GM06990 (cell line): Measurements from ENCODE around the gene NTN1.

Source experiments
- DNase-seq: peaks from one replicate; pipeline ENCODE4 v3.0.0-alpha.2; 2011; ENCODE audit not compliant: insufficient read length; ENCODE audit errors: extremely low read depth
- H3K27me3 ChIP-seq: replicated peaks from 2 replicates; pipeline ENCODE4 v1.6.0; 2011; ENCODE audit warnings: low read length; ENCODE audit not compliant: control insufficient read depth, insufficient read depth
- H3K36me3 ChIP-seq: 2 replicates; pipeline ENCODE4 v1.5.1; 2011; ENCODE audit warnings: low read length; ENCODE audit not compliant: control insufficient read depth, insufficient read depth
- H3K4me3 ChIP-seq: replicated peaks from 2 replicates; pipeline ENCODE4 v1.5.1; 2011; ENCODE audit warnings: low read depth, mild to moderate bottlenecking, control low read depth, low read length
- TF ChIP-seq, protein P1 (sequence below): IDR thresholded peaks from 2 replicates; pipeline ENCODE4 v1.5.1; 2011; ENCODE audit warnings: low read length, control low read depth, mild to moderate bottlenecking, inconsistent platforms; ENCODE audit not compliant: insufficient read depth, poor library complexity, severe bottlenecking

Gene NTN1

DNA sequence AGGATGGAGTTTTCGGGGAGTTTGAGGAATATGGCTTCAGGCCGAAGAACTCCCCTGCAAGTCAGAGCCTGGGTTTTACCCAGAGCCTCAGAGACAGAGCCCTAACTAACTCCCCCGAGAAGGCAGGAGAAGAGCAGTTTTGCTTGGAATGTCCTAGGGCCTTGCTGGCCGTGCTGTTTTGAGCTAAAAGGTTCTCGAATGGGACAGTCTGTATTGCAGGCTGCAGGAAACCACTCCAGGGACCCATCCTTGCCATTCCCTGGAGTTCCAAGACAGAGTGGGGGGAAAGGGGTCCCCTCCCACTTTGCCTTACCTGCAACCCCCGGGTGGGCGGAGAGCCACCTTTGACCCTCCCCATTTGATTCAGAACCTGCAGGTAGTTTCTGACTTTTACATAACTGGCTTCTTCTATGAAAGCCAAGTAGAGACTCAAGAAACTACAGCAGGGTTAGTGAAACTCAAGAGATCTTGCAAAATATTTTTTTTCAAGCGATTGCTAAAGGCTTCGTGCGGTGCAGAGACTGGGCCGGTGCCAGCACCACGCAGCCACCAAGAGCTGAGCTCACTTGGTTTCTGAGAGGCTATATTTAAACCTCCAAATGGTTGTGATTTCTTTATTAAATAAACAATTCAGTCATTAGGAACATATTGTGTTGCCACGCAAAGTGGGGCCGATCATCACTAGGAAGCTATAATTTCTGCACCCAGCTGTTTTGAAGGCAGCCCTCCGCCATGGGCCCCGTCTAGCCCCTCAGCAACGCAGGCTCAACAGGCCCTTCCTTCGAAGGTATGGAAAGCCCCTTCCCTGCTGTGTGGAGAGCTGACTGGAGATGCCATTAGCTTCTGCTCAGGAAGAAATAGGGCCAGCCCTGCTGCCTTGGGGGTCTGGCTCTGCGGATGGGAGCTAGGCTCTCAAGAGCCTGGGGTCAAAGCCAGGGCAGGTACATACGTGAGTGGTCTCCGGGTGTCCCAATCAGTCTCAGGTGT, 223.0 kb downstream of the NTN1 start:
- Histone ChIP-seq H3K27me3 (no peaks in the 10 kb centered on the region), H3K36me3 (no peaks in the 10 kb centered on the region), H3K4me3 (no peak overlapping the region)
- no peak for DNase-seq
- TF ChIP-seq, protein P1, sequence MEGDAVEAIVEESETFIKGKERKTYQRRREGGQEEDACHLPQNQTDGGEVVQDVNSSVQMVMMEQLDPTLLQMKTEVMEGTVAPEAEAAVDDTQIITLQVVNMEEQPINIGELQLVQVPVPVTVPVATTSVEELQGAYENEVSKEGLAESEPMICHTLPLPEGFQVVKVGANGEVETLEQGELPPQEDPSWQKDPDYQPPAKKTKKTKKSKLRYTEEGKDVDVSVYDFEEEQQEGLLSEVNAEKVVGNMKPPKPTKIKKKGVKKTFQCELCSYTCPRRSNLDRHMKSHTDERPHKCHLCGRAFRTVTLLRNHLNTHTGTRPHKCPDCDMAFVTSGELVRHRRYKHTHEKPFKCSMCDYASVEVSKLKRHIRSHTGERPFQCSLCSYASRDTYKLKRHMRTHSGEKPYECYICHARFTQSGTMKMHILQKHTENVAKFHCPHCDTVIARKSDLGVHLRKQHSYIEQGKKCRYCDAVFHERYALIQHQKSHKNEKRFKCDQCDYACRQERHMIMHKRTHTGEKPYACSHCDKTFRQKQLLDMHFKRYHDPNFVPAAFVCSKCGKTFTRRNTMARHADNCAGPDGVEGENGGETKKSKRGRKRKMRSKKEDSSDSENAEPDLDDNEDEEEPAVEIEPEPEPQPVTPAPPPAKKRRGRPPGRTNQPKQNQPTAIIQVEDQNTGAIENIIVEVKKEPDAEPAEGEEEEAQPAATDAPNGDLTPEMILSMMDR: no peak

DNA sequence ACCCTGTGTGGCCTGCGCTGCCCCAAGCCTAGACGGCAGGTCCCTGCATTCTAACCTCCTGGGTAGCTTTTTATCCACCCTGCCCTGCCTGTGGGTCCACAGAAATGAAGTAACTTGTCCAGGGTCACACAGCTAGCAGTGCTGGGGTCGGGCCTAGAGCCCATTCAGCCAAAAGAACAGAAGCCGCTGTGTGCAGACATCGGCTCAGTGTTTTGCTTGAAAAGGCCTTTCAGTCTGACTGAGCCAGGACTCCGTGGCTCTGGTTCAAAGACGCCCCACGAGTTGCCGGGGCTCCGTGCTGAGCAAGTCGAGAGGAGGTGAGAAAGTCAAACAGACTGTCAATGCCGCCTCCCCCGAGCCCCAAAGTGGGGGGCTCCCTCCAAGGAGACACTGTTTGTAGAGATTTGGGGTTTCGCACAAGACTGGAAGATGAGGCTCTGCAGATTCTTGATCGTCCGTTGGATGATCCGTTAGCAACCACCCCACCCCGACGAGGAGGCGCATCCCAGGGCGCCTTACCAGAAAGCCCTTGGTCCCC, 226.2 kb downstream of the NTN1 start:
- DNase-seq: no peak
- TF ChIP-seq, protein P1: no peak
- no peak overlapping the region for H3K4me3 ChIP-seq
- no peaks in the 10 kb centered on the region for H3K36me3 ChIP-seq
- no peaks in the 10 kb centered on the region for H3K27me3 ChIP-seq

DNA sequence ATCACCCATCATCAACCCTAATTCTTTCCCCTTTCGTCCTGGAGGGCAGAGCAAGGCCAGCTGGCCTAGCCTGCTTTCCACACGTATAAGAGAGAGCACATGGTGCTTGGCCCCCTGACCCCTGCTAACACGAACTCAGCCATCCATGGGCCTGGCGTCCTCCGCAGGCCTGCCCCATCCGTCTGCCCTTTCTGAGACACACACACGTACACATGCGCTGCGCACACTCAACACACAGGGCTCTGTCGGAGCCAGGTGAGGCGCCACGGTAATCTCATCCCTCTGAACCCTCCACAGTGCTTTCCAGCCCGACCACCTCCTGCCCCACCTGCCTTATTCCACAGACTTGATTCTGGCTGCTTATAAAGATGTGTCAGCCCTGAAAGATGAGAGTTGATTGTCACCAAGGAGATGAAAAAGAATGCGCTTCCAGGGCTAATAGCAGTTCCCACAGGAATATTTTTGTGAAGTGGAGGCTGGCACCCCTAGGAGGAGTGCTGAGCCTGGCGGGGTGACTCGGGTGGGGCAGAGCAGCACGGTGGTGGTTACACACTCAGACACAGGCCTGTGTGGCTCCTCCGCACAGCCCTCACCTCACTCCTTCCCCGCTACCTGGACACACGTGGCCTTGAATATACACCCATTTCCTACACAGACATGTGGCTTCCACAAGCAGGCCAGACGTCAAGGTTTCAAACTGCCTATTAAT, 228.1 kb downstream of the NTN1 start:
- no peaks in the 10 kb centered on the region for H3K36me3 ChIP-seq

DNA sequence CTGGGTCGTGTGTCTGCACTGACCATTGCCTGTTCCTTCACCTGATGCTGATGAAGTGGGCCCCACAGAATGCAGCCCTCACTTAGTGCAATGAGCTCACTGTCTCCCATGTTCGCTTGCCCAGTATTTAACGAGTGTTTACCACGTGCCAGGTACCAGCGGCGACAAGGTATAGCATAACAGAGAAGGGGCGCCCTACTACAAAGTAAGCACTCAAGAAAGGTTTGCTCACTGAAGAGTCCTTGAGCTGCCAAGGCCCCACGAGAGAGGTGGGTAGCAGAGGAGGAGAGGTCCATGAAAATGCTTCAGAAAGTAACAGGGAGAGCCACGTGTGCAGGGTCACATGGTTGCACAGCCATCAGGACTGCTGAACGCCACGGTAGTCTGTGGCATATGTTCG, 230.0 kb downstream of the NTN1 start:
- DNase-seq: no peak
- Histone ChIP-seq H3K27me3 (no peaks in the 10 kb centered on the region), H3K36me3 (no peaks in the 10 kb centered on the region), H3K4me3 (no peak overlapping the region)
- TF ChIP-seq, protein P1: no peak

More for the DNA sequence above, 228.1 kb downstream of the NTN1 start:
- Histone ChIP-seq H3K27me3 (no peaks in the 10 kb centered on the region), H3K4me3 (no peak overlapping the region)
- TF ChIP-seq, protein P1: no peak
- no peak for DNase-seq

DNA sequence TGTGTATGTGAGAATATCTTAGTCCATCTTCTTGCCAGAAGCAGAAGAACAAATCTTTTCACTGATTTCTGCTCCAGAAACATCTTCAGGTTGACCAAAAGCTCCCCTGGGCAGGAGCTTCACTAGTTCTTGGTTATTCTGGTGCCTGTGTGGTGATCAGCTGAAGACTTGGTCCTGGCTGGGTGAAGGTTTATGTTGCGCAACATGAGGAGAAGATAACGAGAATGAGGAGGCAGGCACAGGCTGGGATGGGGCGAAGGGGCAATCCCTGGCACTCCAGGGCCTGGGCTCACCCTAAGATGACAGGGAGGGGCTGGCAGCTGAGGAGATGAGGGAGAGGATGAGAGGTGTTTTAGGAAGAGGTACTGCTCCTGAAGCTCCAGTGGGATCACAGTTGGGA, 232.0 kb downstream of the NTN1 start:
- TF ChIP-seq, protein P1: no peak
- Histone ChIP-seq H3K36me3 (no peaks in the 10 kb centered on the region), H3K27me3 (no peaks in the 10 kb centered on the region)

More for the DNA sequence above, 232.0 kb downstream of the NTN1 start:
- no peak for DNase-seq
- no peak overlapping the region for H3K4me3 ChIP-seq
